ENCODE results near the gene RUNDC3A. TPM values are rescaled to one million over a fixed set of nuclear protein-coding genes. Genes with fewer than 3 reads are reported as not detected.

RUNDC3A gene
- total RNA-seq, 4 donors from 2014 or later = 0.89 to 4.1 (median 2.1) TPM

DNA sequence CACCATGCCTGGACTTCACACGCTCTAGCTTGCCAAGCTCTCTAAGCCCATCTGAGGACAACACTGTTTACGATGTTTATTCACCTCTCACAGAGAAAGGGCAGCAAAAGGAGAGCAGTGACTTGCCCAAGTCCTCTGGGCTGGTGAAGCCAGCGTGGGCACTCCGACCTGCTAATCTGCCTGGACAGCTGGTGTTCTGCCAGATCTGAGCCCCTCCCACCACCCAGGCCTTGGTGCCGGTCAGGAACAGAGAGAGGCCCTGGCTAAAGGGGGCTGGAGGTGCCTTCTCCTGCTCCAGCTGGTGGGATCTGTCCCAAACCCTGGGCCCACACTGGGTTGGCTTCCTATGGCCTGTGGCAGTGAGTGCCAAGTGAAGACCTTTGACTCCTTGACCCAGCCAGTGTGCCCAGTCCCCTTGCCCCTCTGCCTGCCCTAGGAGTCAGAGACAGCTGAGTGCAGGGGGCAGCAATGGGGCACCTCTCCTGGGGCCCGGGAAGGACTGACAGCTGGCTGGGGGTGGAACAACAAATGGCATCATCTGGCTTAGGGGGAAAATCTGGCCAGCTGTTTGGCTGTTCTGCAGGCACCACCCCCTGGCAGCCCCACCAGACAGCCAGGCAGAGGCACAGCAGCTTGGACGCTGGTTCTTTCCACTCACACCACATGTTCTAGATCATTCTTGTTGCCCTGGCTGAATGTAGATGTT lies 38.7 kb upstream of the RUNDC3A start:
- DNase-seq = no peak
- no peak for TF ChIP-seq POLR2A (IDR thresholded peaks at IDR 0.05)
- TF ChIP-seq, protein P1, sequence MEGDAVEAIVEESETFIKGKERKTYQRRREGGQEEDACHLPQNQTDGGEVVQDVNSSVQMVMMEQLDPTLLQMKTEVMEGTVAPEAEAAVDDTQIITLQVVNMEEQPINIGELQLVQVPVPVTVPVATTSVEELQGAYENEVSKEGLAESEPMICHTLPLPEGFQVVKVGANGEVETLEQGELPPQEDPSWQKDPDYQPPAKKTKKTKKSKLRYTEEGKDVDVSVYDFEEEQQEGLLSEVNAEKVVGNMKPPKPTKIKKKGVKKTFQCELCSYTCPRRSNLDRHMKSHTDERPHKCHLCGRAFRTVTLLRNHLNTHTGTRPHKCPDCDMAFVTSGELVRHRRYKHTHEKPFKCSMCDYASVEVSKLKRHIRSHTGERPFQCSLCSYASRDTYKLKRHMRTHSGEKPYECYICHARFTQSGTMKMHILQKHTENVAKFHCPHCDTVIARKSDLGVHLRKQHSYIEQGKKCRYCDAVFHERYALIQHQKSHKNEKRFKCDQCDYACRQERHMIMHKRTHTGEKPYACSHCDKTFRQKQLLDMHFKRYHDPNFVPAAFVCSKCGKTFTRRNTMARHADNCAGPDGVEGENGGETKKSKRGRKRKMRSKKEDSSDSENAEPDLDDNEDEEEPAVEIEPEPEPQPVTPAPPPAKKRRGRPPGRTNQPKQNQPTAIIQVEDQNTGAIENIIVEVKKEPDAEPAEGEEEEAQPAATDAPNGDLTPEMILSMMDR (IDR thresholded peaks at IDR 0.05) = no peak
- intact Hi-C loops (cut with DNase I) = no loop called here
- Histone ChIP-seq H3K4me3 (replicated peaks in 1 of 3) (no peak overlapping the region), H3K36me3 (no peaks in the 10 kb centered on the region), H3K9me3 (no peaks in the 10 kb centered on the region), H3K27me3 (no peaks in the 10 kb centered on the region), H3K4me1 (peaks cover 0 to 3% of the 10 kb centered on the region in 2 donors), H3K27ac (no peak overlapping the region)
- WGBS, 2 donors = 78 to 94% methylated on average over 3 to 6 of the region's 7 CpGs

DNA sequence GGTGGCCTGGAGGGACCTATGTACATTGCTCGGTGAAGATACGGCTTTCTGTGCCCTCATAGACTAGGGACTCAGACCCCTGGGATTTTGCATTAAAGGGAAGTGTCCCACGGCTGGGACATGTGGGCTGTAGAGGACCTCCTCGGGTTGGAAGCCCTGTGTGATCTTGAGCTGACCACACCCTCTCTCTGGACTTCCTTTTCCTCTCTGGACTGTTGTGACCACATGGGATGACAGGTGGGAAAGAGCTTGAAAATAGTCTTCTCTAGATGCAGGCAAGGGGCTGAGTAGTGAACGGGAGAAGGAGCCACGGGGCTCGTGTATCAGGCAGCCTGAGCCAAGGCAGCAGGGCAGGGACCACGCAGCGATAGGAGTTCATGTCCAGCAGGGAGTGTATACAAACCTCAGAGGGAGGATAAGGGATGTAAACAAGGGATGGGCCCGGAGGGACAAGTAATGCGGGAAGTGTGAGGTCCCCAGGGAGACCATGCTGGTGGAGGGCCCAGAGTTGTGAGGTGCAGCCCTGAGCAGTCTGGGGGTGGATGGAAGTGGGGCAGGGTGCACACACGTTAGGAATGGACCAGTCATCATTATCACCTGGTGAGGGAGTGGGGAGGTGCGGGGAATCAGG lies 36.0 kb upstream of the RUNDC3A start:
- no peak for DNase-seq
- H3K36me3 ChIP-seq = no peaks in the 10 kb centered on the region
- no peak for TF ChIP-seq POLR2A (IDR thresholded peaks at IDR 0.05)
- TF ChIP-seq, protein P1 (IDR thresholded peaks at IDR 0.05) = no peak

DNA sequence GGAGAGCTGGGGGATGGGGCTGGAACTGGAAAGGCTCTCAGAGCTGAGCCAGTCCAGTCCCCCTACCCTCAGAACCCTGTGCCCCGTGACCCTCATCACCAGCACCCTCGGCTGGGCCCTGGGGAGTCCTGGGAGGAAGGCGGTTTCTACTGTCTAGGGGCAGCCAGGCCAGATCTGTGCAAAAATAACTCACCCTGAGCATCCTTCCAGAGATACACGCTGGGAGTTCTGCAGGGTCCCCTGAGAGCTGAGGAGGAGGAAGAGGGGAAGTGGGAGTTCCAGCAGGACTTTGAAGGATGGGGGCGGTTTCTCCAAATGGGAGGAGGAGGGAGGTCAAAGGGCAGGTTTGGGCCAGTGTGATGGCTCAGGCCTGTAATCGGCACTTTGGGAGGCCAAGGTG lies 35.4 kb upstream of the RUNDC3A start:
- DNase-seq = no peak
- H3K4me1 ChIP-seq = peaks cover 0 to 3% of the 10 kb centered on the region in 2 donors
- H3K27ac ChIP-seq = no peak overlapping the region
- H3K27me3 ChIP-seq = no peaks in the 10 kb centered on the region
- no peaks in the 10 kb centered on the region for H3K9me3 ChIP-seq
- intact Hi-C loops (cut with DNase I) = no loop called here
- H3K36me3 ChIP-seq = no peaks in the 10 kb centered on the region
- H3K4me3 ChIP-seq (replicated peaks in 1 of 3) = no peak overlapping the region
- 79 to 85% methylated on average over 5 to 6 of the region's 6 CpGs for WGBS, 2 donors
- TF ChIP-seq, protein P1 (IDR thresholded peaks at IDR 0.05) = no peak
- no peak for TF ChIP-seq POLR2A (IDR thresholded peaks at IDR 0.05)

More for the DNA sequence above, 36.0 kb upstream of the RUNDC3A start:
- 52 to 71% methylated on average over 13 of the region's 13 CpGs for WGBS, 2 donors
- intact Hi-C loops (cut with DNase I) = no loop called here
- H3K9me3 ChIP-seq = no peaks in the 10 kb centered on the region
- H3K4me3 ChIP-seq (replicated peaks in 1 of 3) = no peak overlapping the region
- peaks cover 0 to 3% of the 10 kb centered on the region in 2 donors for H3K4me1 ChIP-seq
- no peak overlapping the region for H3K27ac ChIP-seq
- no peaks in the 10 kb centered on the region for H3K27me3 ChIP-seq

DNA sequence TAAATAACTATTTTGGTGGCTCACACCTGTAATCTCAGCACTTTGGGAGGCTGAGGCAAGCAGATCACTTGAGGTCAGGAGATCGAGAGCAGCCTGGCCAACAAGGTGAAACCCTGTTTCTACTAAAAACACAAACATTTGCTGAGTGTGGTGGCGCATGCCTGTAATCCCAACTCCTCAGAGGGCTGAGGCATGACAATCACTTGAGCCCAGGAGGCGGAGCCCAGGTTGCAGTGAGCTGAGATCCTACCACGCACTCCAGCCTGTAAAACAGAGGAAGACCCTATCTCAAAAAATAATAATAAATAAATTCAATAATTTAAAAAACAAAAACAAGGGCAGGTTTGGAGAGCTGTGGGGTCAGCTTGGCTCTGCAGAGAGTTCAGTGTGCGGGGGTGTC lies 34.8 kb upstream of the RUNDC3A start:
- Histone ChIP-seq H3K4me1 (peaks cover 0 to 3% of the 10 kb centered on the region in 2 donors), H3K27me3 (no peaks in the 10 kb centered on the region), H3K27ac (no peak overlapping the region), H3K36me3 (no peaks in the 10 kb centered on the region), H3K4me3 (replicated peaks in 1 of 3) (no peak overlapping the region), H3K9me3 (no peaks in the 10 kb centered on the region)
- TF ChIP-seq, protein P1 (IDR thresholded peaks at IDR 0.05) = no peak
- no peak for TF ChIP-seq POLR2A (IDR thresholded peaks at IDR 0.05)
- 58 to 64% methylated on average over 5 of the region's 5 CpGs for WGBS, 2 donors
- intact Hi-C loops (cut with DNase I) = no loop called here
- peak; percentile 30 to 42 for DNase-seq

DNA sequence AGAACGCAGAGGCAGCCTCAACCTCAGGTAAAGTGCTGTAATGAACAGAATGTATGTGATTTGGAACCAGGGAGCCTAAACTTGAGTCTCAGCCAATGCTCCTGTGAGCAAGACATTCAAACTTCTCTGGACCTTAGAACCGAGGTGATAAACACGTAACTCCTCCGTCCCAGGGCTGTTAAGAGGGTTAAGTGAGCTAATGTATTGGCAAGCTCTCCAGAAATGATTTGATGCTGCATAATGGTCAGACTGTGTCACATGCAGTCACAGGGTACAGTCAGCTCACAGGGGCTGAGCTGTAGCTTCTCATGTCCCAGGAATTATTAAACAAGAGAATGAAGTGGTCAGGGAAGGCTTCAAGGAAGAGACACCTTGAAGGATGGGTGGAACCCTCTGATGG lies 30.4 kb upstream of the RUNDC3A start:
- H3K27me3 ChIP-seq = no peaks in the 10 kb centered on the region
- WGBS, 2 donors = 87 to 88% methylated on average over 4 of the region's 4 CpGs
- no peak overlapping the region for H3K4me3 ChIP-seq (replicated peaks in 1 of 3)
- H3K4me1 ChIP-seq = peaks cover 0 to 17% of the 10 kb centered on the region in 2 donors
- TF ChIP-seq, protein P1 (IDR thresholded peaks at IDR 0.05) = no peak
- TF ChIP-seq POLR2A (IDR thresholded peaks at IDR 0.05) = no peak
- no peaks in the 10 kb centered on the region for H3K36me3 ChIP-seq
- intact Hi-C loops (cut with DNase I) = no loop called here
- H3K9me3 ChIP-seq = no peaks in the 10 kb centered on the region
- DNase-seq = no peak
- H3K27ac ChIP-seq = no peak overlapping the region

Measured in thyroid gland (tissue), 4 donors.